Peyer's patch (tissue), 4 donors: ENCODE data around the gene HOMER1.

Experiments used
- CTCF ChIP-seq, 6 experiments: fragments of 450-650 bp in 4 of 6; fragments of 200-600 bp in 2 of 6; sonication (generic) in 1 of 6; IDR thresholded peaks; one replicate each; pipeline ENCODE4 v1.5.1; 2017 to 2019; ENCODE audit warnings: antibody characterized with exemption in 6 of 6, mild to moderate bottlenecking in 3 of 6, moderate library complexity in 1 of 6
- POLR2A ChIP-seq, 2 donors: fragments of 450-650 bp; IDR thresholded peaks; one replicate each; pipeline ENCODE4 v1.5.1; 2017; ENCODE audit warnings: antibody characterized with exemption in 2 of 2, mild to moderate bottlenecking in 2 of 2, moderate library complexity in 2 of 2

GRCh38 chr5:79544131-79544530 is 30.2 kb upstream of the HOMER1 start:
- TF ChIP-seq CTCF (IDR thresholded peaks at IDR 0.05) (no peak), POLR2A (IDR thresholded peaks at IDR 0.05) (no peak)
